ENCODE results near the gene PDLIM5. TPM values are rescaled to one million over a fixed set of nuclear protein-coding genes. Genes with fewer than 3 reads are reported as not detected.
A peak's percentile ranks its signal among the peaks of the same experiment; 100 is the strongest.

The PDLIM5 gene
- total RNA-seq, 4 donors from 2014 or later: 473 to 833 (median 673) TPM

DNA sequence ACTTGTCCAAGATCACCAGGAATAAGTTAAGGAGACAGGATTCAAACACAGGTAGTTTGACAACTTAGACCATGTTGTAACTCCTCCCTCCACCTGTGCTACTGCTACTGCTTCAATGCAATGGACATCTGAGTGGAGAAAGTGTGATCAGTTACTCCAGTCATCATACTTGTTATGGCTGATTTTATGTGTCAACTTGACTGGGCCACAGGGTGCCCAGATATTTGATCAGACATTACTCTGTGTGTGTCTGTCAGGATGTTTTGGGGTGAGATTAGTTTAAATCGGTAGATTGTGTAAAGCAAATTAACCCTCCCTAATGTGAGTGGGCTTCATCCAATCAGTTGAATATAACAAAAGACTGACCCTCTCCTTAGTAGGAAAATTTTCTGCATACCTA, 34.8 kb upstream of the PDLIM5 start:
- ATAC-seq (no peak), DNase-seq (no peak)
- intact Hi-C loops (cut with DNase I; ENCODE audit: low total_unique reads): no loop called here
- Histone ChIP-seq H3K4me3 (no peak overlapping the region), H3K9me3 (no peaks in the 10 kb centered on the region), H3K36me3 (no peaks in the 10 kb centered on the region), H3K27me3 (no peaks in the 10 kb centered on the region), H3K27ac (no peak overlapping the region), H3K4me1 (peaks cover 31 to 48% of the 10 kb centered on the region in 2 donors)
- in situ Hi-C loops (cut with MboI; ENCODE audit: low sequenced_read_pairs in 4 of 4): no loop called here
- no peak for TF ChIP-seq POLR2A (IDR thresholded peaks at IDR 0.05)
- TF ChIP-seq, protein P1, sequence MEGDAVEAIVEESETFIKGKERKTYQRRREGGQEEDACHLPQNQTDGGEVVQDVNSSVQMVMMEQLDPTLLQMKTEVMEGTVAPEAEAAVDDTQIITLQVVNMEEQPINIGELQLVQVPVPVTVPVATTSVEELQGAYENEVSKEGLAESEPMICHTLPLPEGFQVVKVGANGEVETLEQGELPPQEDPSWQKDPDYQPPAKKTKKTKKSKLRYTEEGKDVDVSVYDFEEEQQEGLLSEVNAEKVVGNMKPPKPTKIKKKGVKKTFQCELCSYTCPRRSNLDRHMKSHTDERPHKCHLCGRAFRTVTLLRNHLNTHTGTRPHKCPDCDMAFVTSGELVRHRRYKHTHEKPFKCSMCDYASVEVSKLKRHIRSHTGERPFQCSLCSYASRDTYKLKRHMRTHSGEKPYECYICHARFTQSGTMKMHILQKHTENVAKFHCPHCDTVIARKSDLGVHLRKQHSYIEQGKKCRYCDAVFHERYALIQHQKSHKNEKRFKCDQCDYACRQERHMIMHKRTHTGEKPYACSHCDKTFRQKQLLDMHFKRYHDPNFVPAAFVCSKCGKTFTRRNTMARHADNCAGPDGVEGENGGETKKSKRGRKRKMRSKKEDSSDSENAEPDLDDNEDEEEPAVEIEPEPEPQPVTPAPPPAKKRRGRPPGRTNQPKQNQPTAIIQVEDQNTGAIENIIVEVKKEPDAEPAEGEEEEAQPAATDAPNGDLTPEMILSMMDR (IDR thresholded peaks at IDR 0.05 in 4 of 5, conservative IDR thresholded peaks at IDR 0.05 in 1 of 5): no peak

DNA sequence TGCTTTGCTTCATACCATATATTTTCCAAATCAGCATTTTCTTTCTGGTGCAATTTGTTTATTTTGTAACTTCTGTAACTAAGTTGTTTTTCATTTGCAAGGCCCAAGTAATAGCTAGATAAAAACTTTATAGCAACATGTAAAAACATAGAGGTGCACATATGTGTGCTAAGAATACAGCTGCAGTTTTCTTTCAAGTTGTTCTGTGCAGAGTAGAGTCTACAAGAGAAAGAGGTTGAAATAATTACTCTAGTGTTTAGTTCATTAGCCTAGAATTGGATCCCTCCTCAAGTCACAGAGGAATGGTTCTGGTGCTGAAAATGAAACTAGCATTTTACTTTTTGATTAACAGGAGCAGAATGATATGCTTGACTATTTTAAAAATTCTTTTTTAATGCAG, 32.2 kb upstream of the PDLIM5 start:
- no peak for ATAC-seq

DNA sequence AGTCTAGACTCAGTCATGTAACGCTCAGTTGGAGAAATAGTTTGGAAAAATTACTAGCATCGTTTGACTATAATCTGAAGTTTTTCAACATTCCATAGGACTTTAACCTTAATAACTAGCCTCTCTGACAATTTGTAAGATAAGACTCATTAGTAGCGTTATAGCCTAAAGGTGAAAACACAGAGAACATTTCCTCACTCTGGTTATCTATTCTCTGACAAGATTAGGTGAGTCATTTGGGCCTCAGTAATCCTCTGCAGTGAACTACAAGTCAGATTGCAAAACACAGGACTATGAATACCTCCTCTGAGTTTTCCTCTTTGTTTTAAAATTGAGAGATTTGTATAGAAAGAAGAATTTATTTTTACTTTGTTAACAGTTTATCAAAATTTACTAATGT, 31.8 kb upstream of the PDLIM5 start:
- no peaks in the 10 kb centered on the region for H3K27me3 ChIP-seq
- ATAC-seq (peak; percentile 94 to 97), DNase-seq (no peak)
- no peak overlapping the region for H3K4me3 ChIP-seq
- no peaks in the 10 kb centered on the region for H3K36me3 ChIP-seq
- no peak for TF ChIP-seq POLR2A (IDR thresholded peaks at IDR 0.05)
- TF ChIP-seq, protein P1 (IDR thresholded peaks at IDR 0.05 in 4 of 5, conservative IDR thresholded peaks at IDR 0.05 in 1 of 5): no peak
- H3K4me1 ChIP-seq: peaks cover 6 to 19% of the 10 kb centered on the region in 2 donors
- H3K9me3 ChIP-seq: no peaks in the 10 kb centered on the region
- in situ Hi-C loops (cut with MboI; ENCODE audit: low sequenced_read_pairs in 4 of 4) (no loop called here), intact Hi-C loops (cut with DNase I; ENCODE audit: low total_unique reads) (loop anchor here (2.0 kb wide), 1 partner anchor 17 kb away; no protein-coding TSS in a partner anchor)
- peak overlapping the region; percentile 33 to 58 (median 45) for H3K27ac ChIP-seq

More for the DNA sequence above, 32.2 kb upstream of the PDLIM5 start:
- in situ Hi-C loops (cut with MboI; ENCODE audit: low sequenced_read_pairs in 4 of 4): no loop called here
- Histone ChIP-seq H3K27me3 (no peaks in the 10 kb centered on the region), H3K27ac (peak overlapping the region; percentile 33 to 58 (median 45)), H3K4me3 (no peak overlapping the region), H3K9me3 (no peaks in the 10 kb centered on the region), H3K4me1 (peaks cover 6 to 23% of the 10 kb centered on the region in 2 donors), H3K36me3 (no peaks in the 10 kb centered on the region)
- TF ChIP-seq, protein P1 (IDR thresholded peaks at IDR 0.05 in 4 of 5, conservative IDR thresholded peaks at IDR 0.05 in 1 of 5): no peak
- no peak for TF ChIP-seq POLR2A (IDR thresholded peaks at IDR 0.05)
- intact Hi-C loops (cut with DNase I; ENCODE audit: low total_unique reads): no loop called here
- DNase-seq: no peak

DNA sequence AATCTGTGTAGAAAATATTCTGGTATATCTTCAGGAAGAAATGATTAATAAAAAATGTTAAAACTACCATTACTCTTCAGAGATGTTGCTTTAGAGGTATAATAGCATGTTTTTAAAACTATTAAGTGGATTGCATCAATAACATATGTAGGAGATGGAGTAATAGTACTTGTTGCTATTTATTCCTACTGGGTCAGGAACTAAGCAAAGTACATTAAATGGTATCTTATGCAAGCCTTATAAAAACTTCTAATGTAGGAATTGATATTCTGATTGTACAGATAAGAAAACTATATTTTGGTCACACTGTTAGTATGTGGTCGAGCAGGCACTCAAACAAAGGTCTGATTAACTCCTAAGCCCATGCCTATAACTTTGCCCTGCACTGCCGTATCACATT, 31.4 kb upstream of the PDLIM5 start:
- H3K27me3 ChIP-seq: no peaks in the 10 kb centered on the region
- intact Hi-C loops (cut with DNase I; ENCODE audit: low total_unique reads) (loop anchor here (2.0 kb wide), 1 partner anchor 16 kb away; no protein-coding TSS in a partner anchor), in situ Hi-C loops (cut with MboI; ENCODE audit: low sequenced_read_pairs in 4 of 4) (no loop called here)
- peaks cover 6 to 18% of the 10 kb centered on the region in 2 donors for H3K4me1 ChIP-seq
- TF ChIP-seq, protein P1 (IDR thresholded peaks at IDR 0.05 in 4 of 5, conservative IDR thresholded peaks at IDR 0.05 in 1 of 5): no peak
- no peak for TF ChIP-seq POLR2A (IDR thresholded peaks at IDR 0.05)
- no peaks in the 10 kb centered on the region for H3K36me3 ChIP-seq
- no peak for DNase-seq
- H3K4me3 ChIP-seq: no peak overlapping the region
- peak overlapping the region in 1 of 4 donors; percentile 58 for H3K27ac ChIP-seq
- ATAC-seq: no peak
- H3K9me3 ChIP-seq: no peaks in the 10 kb centered on the region

DNA sequence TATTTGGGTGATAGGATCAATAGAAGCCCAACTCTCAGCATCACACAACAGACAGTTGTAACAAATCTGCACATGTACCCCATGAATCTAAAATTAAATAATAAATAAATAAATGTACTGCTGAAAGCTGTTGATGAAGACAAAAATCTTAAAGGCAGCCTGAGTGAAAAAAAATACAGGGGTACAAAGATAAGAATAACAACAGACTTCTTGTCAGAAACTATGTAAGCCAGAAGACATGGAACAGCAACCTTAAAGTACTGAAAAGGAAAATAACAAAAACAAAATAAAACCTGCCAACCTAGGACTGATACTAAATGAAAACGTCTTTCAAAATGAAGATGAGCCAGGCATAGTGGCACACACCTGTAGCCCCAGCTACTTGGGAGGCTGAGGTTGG, 25.0 kb upstream of the PDLIM5 start:
- Histone ChIP-seq H3K4me3 (no peak overlapping the region), H3K27me3 (no peaks in the 10 kb centered on the region), H3K27ac (no peak overlapping the region), H3K4me1 (peaks cover 0 to 8% of the 10 kb centered on the region in 2 donors), H3K9me3 (peaks cover 3 to 14% (median 4%) of the 10 kb centered on the region in 3 donors), H3K36me3 (no peaks in the 10 kb centered on the region)
- TF ChIP-seq, protein P1 (IDR thresholded peaks at IDR 0.05 in 4 of 5, conservative IDR thresholded peaks at IDR 0.05 in 1 of 5): no peak
- TF ChIP-seq POLR2A (IDR thresholded peaks at IDR 0.05): no peak
- ATAC-seq (no peak), DNase-seq (no peak)
- in situ Hi-C loops (cut with MboI; ENCODE audit: low sequenced_read_pairs in 4 of 4): no loop called here
- intact Hi-C loops (cut with DNase I; ENCODE audit: low total_unique reads): no loop called here
